ENCODE results near the gene NCKAP5. TPM values are rescaled to one million over a fixed set of nuclear protein-coding genes. Genes with fewer than 3 reads are reported as not detected.
"Not testable (repeated sequence)": the region's sequence is repeated elsewhere in the genome, so short reads cannot be mapped to it uniquely, and the experiment has no call there.

The NCKAP5 gene
- total RNA-seq, 1 experiment from 2014 or later = 3.2 TPM

GRCh38 chr2:133213651-133214050 is 354.6 kb downstream of the NCKAP5 start:
- POLR2A ChIA-PET (ENCODE audit: unreplicated experiment) = no interaction called here
- Histone ChIP-seq H3K36me3 (ENCODE audit: low read depth, low read length) (no peaks in the 10 kb centered on the region), H3K79me2 (ENCODE audit: low read length) (no peaks in the 10 kb centered on the region), H4K20me1 (ENCODE audit: low read length) (no peaks in the 10 kb centered on the region), H2AFZ (ENCODE audit: low read length) (no peak overlapping the region), H3K9me3 (ENCODE audit: low read length) (no peaks in the 10 kb centered on the region), H3K9ac (ENCODE audit: low read length) (no peak overlapping the region), H3K27ac (ENCODE audit: low read length) (no peak overlapping the region), H3K4me2 (ENCODE audit: low read length) (no peak overlapping the region), H3K27me3 (ENCODE audit: low read length) (no peaks in the 10 kb centered on the region), H3K4me3 (ENCODE audit: low read length) (no peak overlapping the region), H3K4me1 (ENCODE audit: insufficient read depth, low read length) (no peaks in the 10 kb centered on the region), H3K9me2 (replicated peaks; ENCODE audit: low read length) (no peaks in the 10 kb centered on the region), H3F3A (ENCODE audit: low read length, unreplicated experiment) (no peaks in the 10 kb centered on the region)
- DNase-seq (no peak), ATAC-seq (0 out of 2 replicates have a peak, but pooled peaks have one; percentile 27)
- CTCF ChIA-PET = interaction anchor here (1.1 kb wide), 1 partner anchor 348 kb away, joined by 5 read pairs; no protein-coding TSS in a partner anchor
- TF ChIP-seq EZH2 (IDR thresholded peaks at IDR 0.05; ENCODE audit: low read length, unreplicated experiment) (no peak), EZH2phosphoT487 (IDR thresholded peaks at IDR 0.05; ENCODE audit: borderline replicate concordance, low read length) (no peak), CTCF (conservative IDR thresholded peaks at IDR 0.05; ENCODE audit: low read depth, low read length) (no peak)
- intact Hi-C loops (cut with micrococcal nuclease) = no loop called here
- BruUV-seq (replicated peaks) = no TSS peak

GRCh38 chr2:133209325-133209724 is 358.9 kb downstream of the NCKAP5 start:
- Histone ChIP-seq H3K27ac (ENCODE audit: low read length) (no peak overlapping the region), H3F3A (ENCODE audit: low read length, unreplicated experiment) (no peaks in the 10 kb centered on the region), H3K9ac (ENCODE audit: low read length) (no peak overlapping the region), H3K36me3 (ENCODE audit: low read depth, low read length) (0 out of 2 replicates have a peak, but pooled peaks cover 7% of the 10 kb centered on the region), H3K9me2 (replicated peaks; ENCODE audit: low read length) (no peaks in the 10 kb centered on the region), H3K4me2 (ENCODE audit: low read length) (no peak overlapping the region), H3K9me3 (ENCODE audit: low read length) (no peaks in the 10 kb centered on the region), H3K27me3 (ENCODE audit: low read length) (no peaks in the 10 kb centered on the region), H4K20me1 (ENCODE audit: low read length) (no peaks in the 10 kb centered on the region), H2AFZ (ENCODE audit: low read length) (no peak overlapping the region), H3K4me3 (ENCODE audit: low read length) (no peak overlapping the region), H3K4me1 (ENCODE audit: insufficient read depth, low read length) (no peaks in the 10 kb centered on the region), H3K79me2 (ENCODE audit: low read length) (no peaks in the 10 kb centered on the region)
- no peak for ATAC-seq
- POLR2A ChIA-PET (ENCODE audit: unreplicated experiment) = no interaction called here
- CTCF ChIA-PET = no interaction called here
- TF ChIP-seq CTCF (conservative IDR thresholded peaks at IDR 0.05; ENCODE audit: low read depth, low read length) = no peak
- no peak for TF ChIP-seq EZH2phosphoT487 (IDR thresholded peaks at IDR 0.05; ENCODE audit: borderline replicate concordance, low read length)
- no peak for TF ChIP-seq EZH2 (IDR thresholded peaks at IDR 0.05; ENCODE audit: low read length, unreplicated experiment)
- DNase-seq = no peak
- intact Hi-C loops (cut with micrococcal nuclease) = no loop called here
- BruUV-seq (replicated peaks) = no TSS peak

- DNase-seq; H3K27ac ChIP-seq (ENCODE audit: low read length); H3K4me1 ChIP-seq (ENCODE audit: insufficient read depth, low read length); H3K9me3 ChIP-seq (ENCODE audit: low read length); POLR2A ChIA-PET (ENCODE audit: unreplicated experiment); H3K36me3 ChIP-seq (ENCODE audit: low read depth, low read length); H2AFZ ChIP-seq (ENCODE audit: low read length); ATAC-seq; H3K4me2 ChIP-seq (ENCODE audit: low read length); H4K20me1 ChIP-seq (ENCODE audit: low read length); BruUV-seq (replicated peaks); H3K4me3 ChIP-seq (ENCODE audit: low read length); H3K9ac ChIP-seq (ENCODE audit: low read length); H3K79me2 ChIP-seq (ENCODE audit: low read length); intact Hi-C loops (cut with micrococcal nuclease); CTCF ChIA-PET; H3K27me3 ChIP-seq (ENCODE audit: low read length); H3K9me2 ChIP-seq (replicated peaks; ENCODE audit: low read length); H3F3A ChIP-seq (ENCODE audit: low read length, unreplicated experiment): not testable (repeated sequence)
Measured at GRCh38 chr2:133206666-133207065, 361.6 kb downstream of the NCKAP5 start.

Measured in PC-3 (cell line).